IPS-NIHi7 (cell line): ENCODE measurements around the gene PLD1.
"Not testable (repeated sequence)": the region's sequence is repeated elsewhere in the genome, so short reads cannot be mapped to it uniquely, and the experiment has no call there.

Experiments
- DNase-seq: peaks from one replicate; pipeline ENCODE4 v3.0.0; 2012; ENCODE audit warnings: mixed read lengths; ENCODE audit errors: extremely low spot score

The PLD1 gene

GRCh38 chr3:171746320-171747222, 63.7 kb downstream of the PLD1 start:
- DNase-seq: not testable (repeated sequence)

GRCh38 chr3:171745577-171746319, 64.5 kb downstream of the PLD1 start:
- no peak for DNase-seq

- DNase-seq: no peak
Measured at GRCh38 chr3:171744158-171744741, 66.0 kb downstream of the PLD1 start.

GRCh38 chr3:171743327-171744157, 66.7 kb downstream of the PLD1 start:
- no peak for DNase-seq

GRCh38 chr3:171741377-171741776, 68.9 kb downstream of the PLD1 start:
- DNase-seq: no peak

GRCh38 chr3:171736556-171736955, 73.7 kb downstream of the PLD1 start:
- no peak for DNase-seq

- DNase-seq: no peak
Measured at GRCh38 chr3:171733561-171733960, 76.7 kb downstream of the PLD1 start.

DNA sequence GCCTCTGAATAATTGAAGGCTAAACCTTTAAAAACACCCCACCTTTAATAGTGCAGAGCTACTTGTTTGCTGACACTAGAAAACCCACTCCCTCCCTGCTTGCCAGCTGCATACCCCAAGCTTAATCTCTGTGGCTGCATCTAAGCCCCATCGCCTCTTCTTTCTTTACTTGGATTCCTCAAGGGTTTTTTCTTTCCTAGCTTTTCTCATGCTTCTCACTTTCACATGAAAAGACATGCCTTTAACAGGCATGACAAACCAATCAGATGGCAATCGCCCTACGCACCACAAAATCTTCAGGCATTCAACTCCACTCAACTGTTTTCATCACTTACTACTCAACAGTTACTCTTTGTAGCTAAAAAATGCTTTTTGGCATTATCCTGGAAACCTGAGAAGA, 77.5 kb downstream of the PLD1 start:
- DNase-seq: no peak

DNA sequence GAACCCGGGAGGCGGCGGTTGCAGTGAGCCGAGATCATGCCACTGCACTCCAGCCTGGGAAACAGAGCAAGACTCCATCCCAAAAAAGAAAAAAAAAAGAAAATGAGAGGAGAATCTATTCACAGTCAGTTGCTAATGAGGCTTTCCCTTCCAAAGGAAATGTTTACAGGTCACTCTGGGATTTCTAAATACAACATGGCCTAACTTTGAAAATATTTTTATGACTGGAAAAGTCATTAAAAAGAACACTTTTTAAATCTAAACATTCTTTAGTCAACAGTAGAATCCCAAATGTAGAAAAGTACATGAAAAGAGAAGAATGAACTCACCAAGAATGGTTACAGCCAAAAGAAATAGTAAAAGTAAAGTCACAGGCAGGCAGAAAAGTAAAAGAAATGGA, 78.6 kb downstream of the PLD1 start:
- DNase-seq: no peak

GRCh38 chr3:171729452-171730334, 80.6 kb downstream of the PLD1 start:
- DNase-seq: no peak

DNA sequence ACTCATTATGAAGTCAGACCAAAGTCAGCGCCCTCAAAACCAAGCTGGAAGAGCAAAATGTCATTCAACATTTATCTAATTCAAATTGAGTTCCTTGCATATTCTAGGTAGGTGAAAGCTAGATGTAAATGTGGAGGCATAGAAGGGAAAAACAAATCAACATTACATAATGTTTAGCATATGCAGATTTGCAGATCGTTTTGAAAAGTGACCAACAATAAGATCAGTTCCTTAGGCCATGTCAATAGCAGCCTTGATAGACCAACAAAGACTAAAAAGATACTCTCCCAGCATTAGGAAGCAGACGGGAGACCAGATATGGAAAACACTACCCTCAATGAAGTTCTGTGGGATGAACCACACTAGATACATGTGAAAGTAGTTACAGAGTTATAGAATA, 83.0 kb downstream of the PLD1 start:
- no peak for DNase-seq

- peak; percentile 26 for DNase-seq
Measured at GRCh38 chr3:171718493-171719185, 91.6 kb downstream of the PLD1 start.

GRCh38 chr3:171715155-171715554, 95.1 kb downstream of the PLD1 start:
- DNase-seq: no peak

GRCh38 chr3:171712171-171712938, 97.9 kb downstream of the PLD1 start:
- no peak for DNase-seq

- DNase-seq: no peak
Measured at GRCh38 chr3:171711461-171712170, 98.7 kb downstream of the PLD1 start.

GRCh38 chr3:171710359-171710758, 99.9 kb downstream of the PLD1 start:
- no peak for DNase-seq

GRCh38 chr3:171704814-171705213, 105.5 kb downstream of the PLD1 start:
- DNase-seq: no peak

GRCh38 chr3:171704002-171704401, 106.3 kb downstream of the PLD1 start:
- peak; percentile 68 for DNase-seq

GRCh38 chr3:171703144-171703543, 107.1 kb downstream of the PLD1 start:
- no peak for DNase-seq
